Measurements from ENCODE around the gene SLC16A9. TPM values are rescaled to one million over a fixed set of nuclear protein-coding genes. Genes with fewer than 3 reads are reported as not detected.

SLC16A9 gene
- total and polyA plus RNA-seq, 2 donors (not counting 3 experiments of a cell fraction or from before 2014, with no cell fraction given), result 0.35 TPM; not detected in 1

DNA sequence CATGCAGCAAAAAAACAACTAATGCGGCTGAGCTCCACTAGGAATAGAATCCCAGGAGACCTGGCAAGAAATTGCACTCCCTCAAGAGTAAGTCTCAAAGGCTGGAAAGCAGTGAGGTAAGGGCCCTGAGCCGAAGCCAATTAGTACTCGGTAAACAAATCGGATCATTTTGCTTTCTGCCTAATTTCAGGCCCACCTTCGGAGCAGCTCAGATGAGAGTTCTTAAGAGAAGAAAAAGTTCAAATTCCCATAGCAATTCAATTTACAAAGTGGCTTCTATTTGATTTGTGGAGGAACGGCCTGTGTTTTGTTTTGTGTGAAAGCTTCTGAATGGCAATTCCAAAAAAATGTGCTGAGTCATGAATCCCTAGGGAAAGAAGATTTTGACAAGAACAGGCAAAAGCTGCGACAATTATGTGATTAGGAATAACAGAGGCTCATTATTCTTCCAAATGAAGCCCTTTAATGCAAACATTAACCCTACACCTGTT lies 60.9 kb downstream of the SLC16A9 start:
- CTCF ChIA-PET, result interaction anchor here (2.4 kb wide), 1 partner anchor 26 kb away, joined by 6 read pairs; no protein-coding TSS in a partner anchor
- Histone ChIP-seq H3K9me3 (replicated peaks; ENCODE audit: control insufficient read depth, insufficient read depth, low read length) (no peaks in the 10 kb centered on the region), H3K4me2 (ENCODE audit: insufficient read depth, low read length) (no peak overlapping the region), H3K27me3 (ENCODE audit: control insufficient read depth in 2 of 2, insufficient read depth in 2 of 2, low read length in 2 of 2) (no peaks in the 10 kb centered on the region), H4K20me1 (replicated peaks; ENCODE audit: control insufficient read depth, extremely low read depth, insufficient read depth, low read length) (no peaks in the 10 kb centered on the region), H3K4me1 (ENCODE audit: control insufficient read depth, extremely low read depth, insufficient read depth, low read length) (no peaks in the 10 kb centered on the region), H3K9me1 (replicated peaks; ENCODE audit: control insufficient read depth, extremely low read depth, insufficient read depth, low read length) (no peaks in the 10 kb centered on the region), H3K79me2 (ENCODE audit: control insufficient read depth, insufficient read depth, low read length) (no peaks in the 10 kb centered on the region), H3K27ac (ENCODE audit: insufficient read depth, low read depth, low read length) (no peak overlapping the region), H3K36me3 (ENCODE audit: control insufficient read depth in 2 of 2, extremely low read depth in 1 of 2, insufficient read depth in 2 of 2, low read length in 2 of 2) (no peaks in the 10 kb centered on the region), H3K9ac (replicated peaks; ENCODE audit: extremely low read depth, insufficient read depth, low read length) (no peak overlapping the region), H2AFZ (ENCODE audit: low read depth, low read length) (no peak overlapping the region), H3K4me3 (replicated peaks in 1 of 3; ENCODE audit: insufficient read depth in 1 of 3, low read depth in 1 of 3, low read length in 3 of 3) (no peak overlapping the region)
- POLR2A ChIA-PET, result no interaction called here
- no TSS peak for BruUV-seq (replicated peaks)
- no peak for DNase-seq (ENCODE audit: low read depth, low spot score)
- intact Hi-C loops (cut with micrococcal nuclease), result no loop called here
- FAIRE-seq, result no peak
- TF ChIP-seq, protein P1, sequence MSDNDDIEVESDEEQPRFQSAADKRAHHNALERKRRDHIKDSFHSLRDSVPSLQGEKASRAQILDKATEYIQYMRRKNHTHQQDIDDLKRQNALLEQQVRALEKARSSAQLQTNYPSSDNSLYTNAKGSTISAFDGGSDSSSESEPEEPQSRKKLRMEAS (IDR thresholded peaks at IDR 0.05; ENCODE audit: insufficient read depth, insufficient read length), result no peak
- TF ChIP-seq MYC (IDR thresholded peaks at IDR 0.05; ENCODE audit: low read depth, low read length), result no peak
- TF ChIP-seq JUN (IDR thresholded peaks at IDR 0.05; ENCODE audit: borderline replicate concordance, insufficient read depth, insufficient read length, low read depth), result no peak
- TF ChIP-seq POLR2AphosphoS5 (IDR thresholded peaks at IDR 0.05; ENCODE audit: insufficient read depth, low read depth, low read length), result no peak
- TF ChIP-seq FOS (IDR thresholded peaks at IDR 0.05; ENCODE audit: borderline replicate concordance, insufficient read depth, low read length), result no peak
- TF ChIP-seq, protein P2, sequence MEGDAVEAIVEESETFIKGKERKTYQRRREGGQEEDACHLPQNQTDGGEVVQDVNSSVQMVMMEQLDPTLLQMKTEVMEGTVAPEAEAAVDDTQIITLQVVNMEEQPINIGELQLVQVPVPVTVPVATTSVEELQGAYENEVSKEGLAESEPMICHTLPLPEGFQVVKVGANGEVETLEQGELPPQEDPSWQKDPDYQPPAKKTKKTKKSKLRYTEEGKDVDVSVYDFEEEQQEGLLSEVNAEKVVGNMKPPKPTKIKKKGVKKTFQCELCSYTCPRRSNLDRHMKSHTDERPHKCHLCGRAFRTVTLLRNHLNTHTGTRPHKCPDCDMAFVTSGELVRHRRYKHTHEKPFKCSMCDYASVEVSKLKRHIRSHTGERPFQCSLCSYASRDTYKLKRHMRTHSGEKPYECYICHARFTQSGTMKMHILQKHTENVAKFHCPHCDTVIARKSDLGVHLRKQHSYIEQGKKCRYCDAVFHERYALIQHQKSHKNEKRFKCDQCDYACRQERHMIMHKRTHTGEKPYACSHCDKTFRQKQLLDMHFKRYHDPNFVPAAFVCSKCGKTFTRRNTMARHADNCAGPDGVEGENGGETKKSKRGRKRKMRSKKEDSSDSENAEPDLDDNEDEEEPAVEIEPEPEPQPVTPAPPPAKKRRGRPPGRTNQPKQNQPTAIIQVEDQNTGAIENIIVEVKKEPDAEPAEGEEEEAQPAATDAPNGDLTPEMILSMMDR (IDR thresholded peaks at IDR 0.05; ENCODE audit: extremely low read depth in 1 of 2, insufficient read depth in 1 of 2, low read depth in 1 of 2, low read length in 2 of 2), result no peak
- TF ChIP-seq EZH2 (IDR thresholded peaks at IDR 0.05; ENCODE audit: borderline replicate concordance, low read depth, low read length, severe bottlenecking), result no peak
- dilution Hi-C loops (cut with MboI; ENCODE audit: extremely low pct_ligation_motif_present, low sequenced_read_pairs), result no loop called here

Data from endothelial cell of umbilical vein (primary cell).